HG03439 (cell line): ENCODE measurements around the gene SLC31A1.
"Not testable (repeated sequence)": the region's sequence is repeated elsewhere in the genome, so short reads cannot be mapped to it uniquely, and the experiment has no call there.

Experiments
- ATAC-seq: cut with Tn5 transposase; IDR thresholded peaks from one replicate; pipeline ENCODE4 v1.9.1; 2021; ENCODE audit warnings: mild to moderate bottlenecking, moderate library complexity; ENCODE audit not compliant: unreplicated experiment

The SLC31A1 gene

DNA sequence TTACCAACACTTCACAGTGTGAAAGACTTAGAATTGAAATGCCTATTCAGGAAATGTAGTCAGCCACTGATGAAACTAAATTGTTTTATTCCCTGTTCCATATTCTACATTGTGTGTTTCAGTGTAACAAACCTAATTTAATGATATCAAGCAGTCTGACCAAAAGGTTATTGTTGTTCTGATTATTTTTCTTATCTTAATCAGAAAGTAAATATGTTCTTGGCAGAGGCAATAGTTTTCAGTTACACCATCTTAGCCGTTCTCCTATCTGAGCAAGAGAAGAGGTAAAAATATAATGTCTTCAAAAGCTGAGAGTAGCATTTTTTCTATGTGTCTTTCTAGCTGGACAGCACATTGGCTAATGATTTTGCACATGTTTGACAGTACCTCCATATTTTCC is 36.9 kb downstream of the SLC31A1 start:
- ATAC-seq, result no peak

DNA sequence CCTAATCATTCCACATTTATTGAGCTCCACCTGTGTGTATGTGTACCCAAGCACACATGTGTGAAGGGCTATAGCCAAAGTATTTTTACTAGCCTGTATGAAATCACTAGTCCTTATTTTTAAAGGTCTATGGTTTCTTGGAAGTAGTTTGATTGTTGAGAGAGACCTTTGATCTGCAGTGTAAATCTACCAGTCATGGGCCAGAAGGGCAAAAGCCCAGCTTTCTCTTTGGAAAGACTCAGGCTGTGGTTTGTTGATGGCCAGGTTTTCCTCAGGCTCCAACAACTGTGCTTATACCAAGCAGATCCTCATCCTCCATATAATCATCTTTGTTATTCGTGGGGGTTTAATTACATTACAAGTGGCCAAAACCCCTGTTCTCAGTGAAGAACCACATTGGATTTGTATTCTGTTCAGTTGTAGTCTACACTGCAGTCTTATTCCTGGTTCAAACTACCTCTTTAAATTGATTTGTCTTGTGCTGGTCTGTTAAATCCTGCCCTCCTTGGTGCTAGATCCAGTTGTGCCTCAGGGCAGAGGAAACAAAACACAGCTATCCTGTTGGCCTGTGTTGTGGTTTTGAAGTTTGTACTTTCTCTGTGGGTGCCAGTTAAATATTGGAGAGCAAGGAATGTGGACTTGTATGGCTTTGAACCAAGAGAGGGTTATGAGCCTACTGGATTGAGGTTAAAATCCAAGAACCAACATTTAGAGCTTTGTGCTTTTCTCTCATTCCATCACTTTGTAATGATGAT is 40.8 kb downstream of the SLC31A1 start:
- ATAC-seq, result no peak

DNA sequence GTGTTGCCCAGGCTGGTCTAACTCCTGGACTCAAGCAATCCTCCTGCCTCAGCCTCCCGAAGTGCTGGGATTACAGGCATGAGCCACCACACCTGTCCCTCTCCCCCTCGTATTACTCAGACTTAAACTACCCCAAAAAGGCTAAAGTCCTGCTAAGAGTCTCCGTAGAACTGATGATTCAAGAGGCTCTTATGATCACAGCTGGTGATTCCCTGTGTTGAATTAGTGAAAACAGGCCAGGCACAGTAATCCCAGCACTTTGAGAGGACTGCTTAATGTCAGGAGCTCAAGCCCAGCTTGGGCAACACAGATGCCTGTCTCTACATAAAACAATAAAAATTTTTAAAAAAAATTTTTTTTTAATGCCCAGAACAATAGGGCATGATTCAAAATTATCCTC is 44.8 kb downstream of the SLC31A1 start:
- no peak for ATAC-seq

DNA sequence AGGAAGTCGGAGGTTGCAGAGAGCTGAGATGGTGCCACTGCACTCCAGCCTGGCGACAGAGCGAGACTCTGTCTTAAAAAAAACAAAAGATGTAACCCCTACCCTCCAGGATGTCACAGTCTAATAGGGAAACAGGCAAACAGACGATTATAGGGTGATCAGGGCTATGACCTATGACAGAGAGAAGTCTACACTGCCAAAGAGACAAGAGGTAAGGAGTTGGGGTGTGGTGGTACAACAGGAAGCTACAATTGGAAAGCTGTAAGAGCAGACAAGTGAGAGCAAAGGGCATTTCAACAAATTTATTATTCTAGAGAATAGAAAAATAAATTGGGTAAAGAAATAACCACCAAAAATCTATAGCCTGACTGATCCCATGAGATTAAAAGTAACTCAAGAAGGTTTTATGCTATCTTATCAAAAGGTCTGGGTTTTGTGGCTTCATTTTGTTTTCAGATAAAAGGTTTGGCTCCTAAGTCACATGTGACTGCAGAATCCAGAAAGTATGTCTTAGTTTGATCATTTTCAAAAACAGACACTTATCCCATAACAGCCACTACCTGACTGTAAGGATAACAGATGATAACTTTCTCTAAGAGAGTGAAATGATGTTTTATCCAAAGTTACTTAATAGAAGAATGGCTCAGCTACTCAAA is 46.7 kb downstream of the SLC31A1 start:
- ATAC-seq, result no peak

DNA sequence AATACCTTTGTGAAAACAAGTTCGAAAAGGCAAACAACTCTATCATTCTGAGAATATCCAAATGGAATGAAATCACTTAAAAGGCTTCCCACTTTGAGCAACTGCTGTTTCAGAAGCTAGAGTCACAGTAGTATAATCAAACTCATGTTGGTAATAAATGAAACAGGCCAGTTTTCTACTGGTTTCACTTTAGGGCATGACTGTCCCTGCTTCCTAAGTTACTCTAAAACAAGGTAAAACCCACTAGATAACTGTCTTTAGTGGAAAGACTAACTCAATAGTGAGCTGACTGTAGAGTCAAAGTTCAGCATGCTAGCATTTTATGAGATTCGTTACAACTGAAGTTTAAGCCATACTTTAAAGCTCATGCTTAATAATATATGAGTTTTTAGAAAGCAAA is 48.0 kb downstream of the SLC31A1 start:
- no peak for ATAC-seq

DNA sequence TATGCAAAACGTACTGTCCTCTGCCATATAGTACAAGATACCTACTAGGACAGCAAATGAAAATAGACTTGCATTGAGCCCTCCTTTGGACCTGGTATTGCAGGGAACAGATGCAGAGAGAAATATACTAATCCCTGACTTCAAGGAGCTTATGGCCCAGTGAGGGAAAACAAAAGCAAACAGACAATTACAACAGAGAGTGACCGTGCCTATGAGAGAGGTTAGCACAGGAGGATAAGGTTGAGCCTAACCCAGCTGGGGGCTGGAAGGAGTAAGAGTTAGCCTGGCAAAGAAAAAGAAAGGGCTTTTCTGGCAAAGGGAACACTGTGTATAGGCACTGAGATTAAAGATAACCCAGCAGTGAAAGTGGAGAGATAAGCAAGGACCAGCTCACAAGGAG is 48.5 kb downstream of the SLC31A1 start:
- ATAC-seq, result no peak

DNA sequence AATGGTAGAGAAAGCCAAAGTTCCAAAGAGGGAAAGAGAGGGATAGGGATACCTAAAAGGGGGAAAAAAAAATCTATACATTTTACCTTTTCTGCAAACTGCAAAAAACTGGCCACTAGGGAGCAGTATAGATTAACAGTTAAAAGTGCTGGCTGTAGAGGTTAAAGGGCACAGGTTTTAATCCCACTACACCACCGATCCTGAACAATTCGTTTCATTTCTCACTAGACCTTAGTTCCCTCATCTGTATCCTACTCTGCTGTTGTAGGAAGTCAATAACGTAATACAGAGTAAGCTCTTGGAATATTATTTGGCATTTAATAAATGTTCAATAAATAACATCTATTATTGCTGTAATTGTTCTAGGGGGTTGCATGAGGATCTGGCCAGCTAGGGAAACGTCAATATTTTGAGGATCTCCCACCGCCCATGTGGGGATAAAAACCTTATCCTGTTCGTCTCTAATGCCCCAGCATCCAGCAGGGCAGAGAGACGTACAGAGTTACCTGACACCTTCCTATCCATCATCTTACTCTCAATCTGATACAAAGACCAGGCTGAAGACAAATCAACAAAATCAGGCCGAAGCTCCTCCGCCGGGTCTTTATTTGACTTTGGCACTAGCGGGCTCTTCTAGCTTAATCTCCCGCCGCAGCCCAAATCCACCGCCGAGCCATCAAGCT is 53.3 kb downstream of the SLC31A1 start:
- peak; percentile 0 for ATAC-seq

DNA sequence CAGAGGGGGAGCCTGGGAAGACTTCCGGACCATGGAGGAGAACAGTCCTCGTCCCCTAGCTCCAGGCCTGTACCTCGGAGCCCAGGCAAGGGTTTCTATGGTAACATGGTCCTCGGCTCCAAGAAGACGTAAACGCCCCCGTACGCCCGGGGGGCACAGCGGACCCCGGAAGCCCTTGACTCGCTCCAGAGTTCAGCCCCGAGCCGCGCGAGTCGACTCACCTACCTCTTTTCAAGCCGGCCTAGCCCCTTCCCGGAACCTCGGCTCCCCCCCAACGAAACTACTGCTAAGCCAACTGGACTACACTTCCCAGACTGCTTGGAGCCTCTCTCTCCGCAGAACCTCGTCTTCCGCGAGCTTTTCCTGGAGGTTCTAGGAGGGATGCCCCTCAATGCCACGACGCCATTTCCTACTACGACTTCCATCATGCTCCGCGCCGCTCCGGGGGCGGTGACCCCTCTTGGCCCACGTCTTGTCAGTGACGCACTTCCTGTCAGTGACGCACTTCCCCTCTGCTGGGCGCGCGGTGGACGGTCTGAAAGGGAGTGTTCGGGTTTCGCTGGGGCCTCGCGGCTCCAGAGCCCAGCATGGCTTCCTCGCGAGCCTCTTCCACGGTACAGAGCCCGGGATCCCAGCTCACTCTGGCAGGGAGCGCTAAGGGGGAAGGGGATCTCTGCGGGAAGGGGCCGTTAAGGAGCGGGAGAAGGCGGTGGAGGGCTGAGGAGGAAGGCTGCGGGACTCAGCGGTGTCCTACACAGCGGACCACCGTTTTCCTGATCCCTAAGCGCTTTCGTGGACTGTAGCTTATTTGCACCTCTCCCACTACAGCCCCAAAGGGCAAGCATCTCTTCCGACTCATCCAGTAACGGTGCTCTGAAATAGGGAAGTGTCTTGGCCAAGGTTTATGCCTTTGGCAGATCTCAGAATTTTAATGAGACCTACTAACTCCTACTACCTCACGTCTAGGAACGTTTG is 54.1 kb downstream of the SLC31A1 start, which contains the start of the genes CDC26 and PRPF4:
Gene CDC26 (minus strand): TSS at position 416 of the 975 bp plus-strand sequence. CDS start 3,065 bp downstream, outside the sequence.
Gene PRPF4 (plus strand): TSS at position 502 of the 975 bp plus-strand sequence. CDS start 86 bp downstream, at position 588.
- ATAC-seq, result peak; percentile 97

DNA sequence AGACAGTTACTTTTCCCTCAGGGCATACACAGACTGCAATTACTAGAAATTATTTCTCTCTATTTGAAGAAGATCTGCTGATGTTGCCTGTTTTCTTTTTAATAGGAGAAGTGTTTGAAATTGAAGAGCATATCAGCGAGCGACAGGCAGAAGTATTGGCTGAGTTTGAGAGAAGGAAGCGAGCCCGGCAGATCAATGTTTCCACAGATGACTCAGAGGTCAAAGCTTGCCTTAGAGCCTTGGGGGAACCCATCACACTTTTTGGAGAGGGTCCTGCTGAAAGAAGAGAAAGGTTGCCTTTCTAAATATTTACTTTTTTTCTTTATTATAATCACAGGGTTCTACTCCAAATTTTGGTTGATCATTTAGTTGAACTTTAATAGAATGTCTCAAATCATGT is 57.5 kb downstream of the SLC31A1 start:
- ATAC-seq, result no peak

DNA sequence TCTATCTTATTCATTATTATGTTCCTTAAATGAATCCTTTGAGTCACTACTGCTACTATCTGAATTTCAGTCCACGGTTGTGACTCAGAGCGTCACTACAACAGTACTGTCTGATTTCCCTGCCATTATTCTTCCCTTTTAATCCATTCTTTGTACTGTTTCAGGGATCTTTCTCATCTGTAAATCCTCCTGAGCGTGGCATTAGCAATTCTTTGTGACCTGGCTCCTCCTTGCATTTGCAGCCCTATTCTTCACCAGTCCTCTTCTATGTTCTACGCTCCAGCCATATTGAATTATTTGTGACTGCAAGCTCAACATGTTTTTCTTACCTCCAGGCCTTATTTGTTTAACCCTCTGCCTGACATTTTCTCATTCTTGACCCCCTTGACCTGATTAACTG is 60.0 kb downstream of the SLC31A1 start:
- no peak for ATAC-seq

DNA sequence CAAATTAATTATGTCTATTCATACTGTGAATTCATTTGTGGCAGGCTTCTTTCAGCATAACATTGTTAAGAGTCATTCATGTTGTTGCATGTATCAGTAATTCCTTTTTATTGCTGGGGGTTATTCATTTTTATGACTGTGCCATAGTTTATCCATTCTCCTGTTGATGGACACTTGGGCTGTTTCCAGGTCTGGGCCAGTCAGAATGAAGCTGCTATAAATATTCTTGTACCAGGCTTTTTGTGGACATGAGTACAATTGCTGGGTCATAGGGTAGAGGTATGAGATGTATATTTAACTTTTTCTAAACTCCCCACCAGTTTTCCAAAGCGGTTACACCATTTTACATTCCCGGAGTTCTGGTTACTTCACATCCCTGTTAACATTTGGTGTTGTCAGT is 67.7 kb downstream of the SLC31A1 start:
- ATAC-seq, result no peak

DNA sequence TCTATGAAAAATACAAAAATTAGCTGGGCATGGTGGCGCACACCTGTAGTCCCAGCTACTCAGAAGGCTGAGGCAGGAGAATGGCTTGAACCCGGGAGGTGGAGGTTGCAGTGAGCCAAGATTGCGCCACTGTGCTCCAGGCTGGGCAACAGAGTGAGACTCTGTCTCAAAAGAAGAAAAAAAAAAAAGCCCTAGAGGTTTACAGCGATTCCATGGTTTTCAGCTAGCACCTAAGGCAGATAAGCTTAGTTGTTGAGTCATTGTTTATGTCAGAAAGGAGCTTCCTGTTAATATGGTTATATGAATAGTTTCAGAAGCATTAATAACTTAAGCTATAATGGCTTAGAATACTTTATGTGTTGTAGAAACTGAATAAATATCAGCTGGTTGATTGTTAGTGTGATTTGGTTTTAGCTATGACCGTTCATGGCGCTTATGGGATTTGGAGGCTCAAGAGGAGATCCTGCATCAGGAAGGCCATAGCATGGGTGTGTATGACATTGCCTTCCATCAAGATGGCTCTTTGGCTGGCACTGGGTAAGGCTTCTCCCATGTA is 68.8 kb downstream of the SLC31A1 start:
- ATAC-seq, result no peak

DNA sequence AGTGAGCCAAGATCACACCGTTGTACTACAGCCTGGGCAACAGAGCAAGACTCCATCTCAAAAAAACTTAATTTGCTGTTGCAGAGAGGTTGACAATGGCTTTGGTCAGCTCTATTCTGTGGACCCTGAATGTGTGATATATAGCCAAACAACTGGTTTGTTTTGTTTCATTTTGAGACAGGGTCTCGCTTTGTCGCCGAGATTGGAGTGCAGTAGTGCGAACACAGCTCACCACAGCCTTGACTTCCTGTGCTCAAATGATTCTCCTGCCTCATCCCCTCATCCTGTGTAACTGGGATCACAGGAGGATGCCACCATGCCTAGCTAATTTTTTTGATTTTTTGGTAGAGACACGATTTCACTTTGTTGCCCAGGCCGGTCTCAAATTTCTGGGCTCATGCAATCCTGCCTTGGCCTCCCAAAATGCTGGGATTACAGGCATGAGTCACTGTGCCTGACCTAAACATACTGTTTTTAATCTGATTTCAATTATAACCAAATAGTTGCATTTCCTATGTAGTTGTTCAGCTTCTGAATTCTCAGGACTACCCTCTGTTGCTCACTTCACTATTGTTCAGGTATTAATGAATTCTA is 72.0 kb downstream of the SLC31A1 start:
- no peak for ATAC-seq

DNA sequence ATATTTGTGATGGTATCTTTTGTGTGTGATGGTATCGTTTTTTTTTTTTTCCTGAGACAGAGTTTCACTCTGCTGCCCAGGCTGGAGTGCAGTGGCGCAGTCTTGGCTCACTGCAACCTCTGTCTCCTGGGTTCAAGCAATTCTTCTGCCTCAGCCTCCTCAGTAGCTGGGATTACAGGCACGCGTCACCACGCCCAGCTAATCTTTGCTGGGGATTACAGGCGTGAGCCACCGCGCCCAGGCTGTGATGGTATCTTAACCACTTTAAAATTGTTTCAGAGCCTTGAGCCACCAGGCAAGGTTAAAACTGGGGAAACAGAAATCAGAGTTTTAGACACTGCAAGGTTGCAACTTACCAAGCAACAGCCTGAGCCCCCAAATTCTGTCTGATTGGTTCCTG is 74.9 kb downstream of the SLC31A1 start:
- ATAC-seq, result not testable (repeated sequence)

DNA sequence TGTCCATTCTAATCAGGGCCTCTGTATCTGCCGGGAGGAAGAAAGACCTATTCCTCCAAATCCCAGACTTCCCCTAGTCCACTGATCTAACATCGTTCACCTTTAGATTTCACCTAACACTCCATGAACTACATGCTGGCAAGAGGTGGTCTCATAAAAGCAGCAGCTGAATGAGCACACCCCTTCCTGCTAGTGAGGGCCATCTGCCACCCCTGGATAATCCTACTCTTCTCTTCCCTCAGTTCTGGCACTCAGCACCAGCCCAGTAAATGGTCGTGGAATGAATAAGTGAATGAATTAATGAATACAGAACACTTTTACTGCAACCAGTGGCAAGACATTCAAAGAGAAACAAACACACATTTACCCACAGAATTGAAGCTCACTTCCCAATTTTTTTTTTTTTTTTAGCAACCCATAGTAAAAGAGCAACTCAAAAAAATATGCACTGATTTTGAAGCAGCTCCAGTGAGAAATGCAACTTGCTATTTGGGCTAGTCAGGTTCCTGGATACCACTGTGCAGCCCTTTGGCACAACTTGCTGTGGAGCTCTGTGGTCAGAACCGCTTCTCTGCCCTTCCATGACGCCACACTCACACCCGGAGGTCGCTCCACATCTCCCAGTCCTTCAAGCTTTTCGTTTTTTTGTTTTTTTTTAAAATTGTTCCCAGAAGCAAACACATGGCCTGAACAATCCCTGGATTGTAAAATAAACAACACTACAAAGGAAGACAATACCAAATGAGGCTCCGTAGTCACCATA is 75.6 kb downstream of the SLC31A1 start:
- no peak for ATAC-seq

DNA sequence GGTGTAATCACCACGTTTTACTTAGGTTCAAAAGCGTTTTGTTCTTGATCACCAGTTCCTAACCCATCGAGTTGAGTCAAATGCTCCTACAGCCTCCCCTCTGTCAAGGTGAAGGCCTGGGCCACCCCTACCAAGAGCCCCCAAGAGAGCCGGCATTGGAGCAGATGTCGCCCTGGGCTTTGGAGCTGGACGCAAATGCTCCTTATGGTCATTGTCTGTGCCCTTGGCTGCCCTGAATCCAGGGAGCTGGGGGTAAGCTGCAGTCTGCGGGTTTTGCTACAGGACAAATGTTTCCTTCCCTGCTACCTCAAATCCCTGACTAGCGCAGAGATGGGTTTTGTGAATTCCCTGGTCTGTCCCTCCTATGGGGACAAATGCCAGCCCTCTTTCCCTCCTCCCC is 77.0 kb downstream of the SLC31A1 start:
- ATAC-seq, result no peak

DNA sequence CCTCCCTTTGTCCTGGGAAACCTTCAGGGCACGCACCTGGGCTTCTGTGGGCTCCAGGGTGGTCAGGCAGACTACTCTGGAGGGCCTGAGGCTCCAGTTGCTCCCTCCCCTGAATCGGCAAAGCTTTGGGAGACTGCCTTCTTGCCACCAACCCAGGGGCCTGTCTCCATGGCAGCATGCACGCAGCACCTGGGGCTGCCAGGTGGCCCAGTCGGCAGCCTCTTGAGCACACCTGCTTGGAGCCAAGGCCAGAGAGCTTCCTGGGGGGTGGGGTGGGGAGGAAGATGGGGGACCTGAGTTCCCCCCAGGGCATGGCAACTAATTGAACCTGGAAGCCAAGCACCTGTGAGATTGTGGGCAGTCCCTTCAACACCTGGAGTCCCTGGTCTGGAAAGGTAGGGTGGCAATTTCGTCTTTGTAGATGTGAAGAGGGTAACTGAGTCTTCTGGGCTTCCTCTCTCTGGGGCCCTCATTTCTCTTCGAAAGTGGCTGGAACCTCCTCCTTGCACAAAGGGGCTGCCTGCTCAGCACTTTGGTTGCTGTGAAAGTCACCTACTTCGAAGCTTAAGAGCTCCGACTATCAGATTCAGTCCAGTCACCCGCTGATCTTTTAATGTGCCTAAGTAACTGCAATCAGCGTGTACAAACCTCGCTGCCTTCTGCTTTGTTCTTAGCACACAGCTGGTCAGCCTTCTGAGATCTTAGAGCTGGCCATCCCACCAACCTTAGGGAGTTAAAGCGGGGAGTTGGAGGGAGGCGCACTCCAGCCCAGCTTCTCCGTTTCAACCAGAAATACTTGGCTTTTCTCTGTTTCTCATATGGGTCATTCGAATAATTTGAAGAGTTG is 77.8 kb downstream of the SLC31A1 start:
- ATAC-seq, result no peak

DNA sequence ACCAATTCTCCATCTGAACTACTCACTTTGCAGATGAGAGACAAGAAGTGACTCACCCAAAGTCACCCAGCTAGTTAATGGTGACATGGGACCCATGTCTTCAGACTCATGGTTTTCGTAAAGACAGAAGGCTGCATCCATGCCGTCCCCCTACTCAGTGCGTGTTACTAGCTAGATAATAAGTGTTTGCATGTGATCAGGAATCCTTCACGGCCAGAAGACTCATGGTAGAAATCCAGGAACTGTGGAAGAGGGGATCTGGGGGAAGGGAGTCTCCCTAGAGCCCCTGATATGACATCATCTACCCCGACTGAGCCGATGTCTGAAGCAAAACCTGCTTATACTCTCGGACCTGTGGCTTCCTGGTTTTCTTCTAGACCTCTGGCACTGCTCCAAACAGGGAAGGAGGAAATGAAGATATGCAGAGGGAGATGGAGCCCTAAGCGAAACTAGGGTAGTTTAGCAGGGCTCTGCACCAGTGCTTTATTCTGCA is 78.5 kb downstream of the SLC31A1 start:
- ATAC-seq, result no peak
